Ovary (tissue), 9 donors: Measurements from ENCODE around the gene MEMO1. TPM values are rescaled to one million over a fixed set of nuclear protein-coding genes. Genes with fewer than 3 reads are reported as not detected.

Experiments
- DNase-seq, 5 donors: peaks; one replicate each; pipeline ENCODE4 v3.0.0-alpha.2; 2019 to 2020
- H3K27ac ChIP-seq, 2 donors: fragments of 200-600 bp; one replicate each; pipeline versions ENCODE4 v1.5.1 to v1.8.0; 2019 to 2022
- H3K27me3 ChIP-seq: fragments of 200-600 bp; one replicate; pipeline ENCODE4 v1.8.0; 2022
- H3K36me3 ChIP-seq: fragments of 200-600 bp; sonication (generic); one replicate; pipeline ENCODE4 v1.5.1; 2019
- H3K4me1 ChIP-seq: one replicate; pipeline ENCODE4 v1.8.1; 2013; ENCODE audit warnings: mild to moderate bottlenecking, moderate library complexity; ENCODE audit not compliant: insufficient read depth
- H3K4me3 ChIP-seq: fragments of 200-600 bp; sonication (generic); one replicate; pipeline ENCODE4 v1.5.1; 2017
- H3K9me3 ChIP-seq, 2 donors: fragments of 200-600 bp in 1 of 2; sonication (generic) in 1 of 2; one replicate each; pipeline versions ENCODE4 v1.5.1 to v1.8.1; 2013 to 2019; ENCODE audit warnings: mild to moderate bottlenecking in 1 of 2, moderate library complexity in 1 of 2
- EP300 ChIP-seq: sonication (generic); formaldehyde crosslinking; IDR thresholded peaks from one replicate; pipeline ENCODE4 v1.6.1; 2017; ENCODE audit warnings: antibody characterized with exemption
- POLR2A ChIP-seq: fragments of 450-650 bp; IDR thresholded peaks from one replicate; pipeline ENCODE4 v1.6.1; 2017; ENCODE audit warnings: antibody characterized with exemption, mild to moderate bottlenecking, moderate library complexity
- WGBS, 3 donors: extraction: QIAGEN DNeasy Blood & Tissue Kit in 1 of 3; methylation state at CpG; one replicate each; pipeline versions ENCODE4 v1.1.5 to v1.1.7; 2013 to 2017; 5-methylcytosine and 5-hydroxymethylcytosine counted together
- intact Hi-C, 4 donors: fragments of 100-400 bp; cut with DNase I; formaldehyde crosslinking; loops; one replicate each; pipeline versions ENCODE4 v1.11.0 to v1.15.1; 2022 to 2023
- polyA plus RNA-seq, 2 donors: library from polyadenylated mRNA; stranded (reverse); fragments of 200-250 nt in 1 of 2; fragments of 350-450 nt in 1 of 2; fragmentation: Illumina TruSeq in 1 of 2; extraction: RNeasy Lipid Tissue Mini Kit (QIAGEN cat#74804) in 1 of 2; gene quantifications; one replicate each; pipeline ENCODE4 v1.2.3, GENCODE V29; 2013 to 2014
- total RNA-seq, 7 donors: library from RNA; depleted of rRNA in 2 of 7; stranded (reverse); fragments of >200 nt in 2 of 7; fragmentation: NEBNext Ultra II Directional in 3 of 7; extraction: Animal tissue kit (Norgen Biotek cat#: 25700) in 3 of 7; gene quantifications; one replicate each; pipeline versions ENCODE4 v1.1.0 to v1.2.4, GENCODE V29; 2016 to 2023
- TF ChIP-seq, protein P1 (sequence below), 3 donors: fragments of 450-650 bp in 2 of 3; fragments of 200-600 bp in 1 of 3; IDR thresholded peaks; one replicate each; pipeline versions ENCODE4 v1.5.1 to v1.8.0; 2016 to 2022; ENCODE audit warnings: antibody characterized with exemption in 3 of 3, mild to moderate bottlenecking in 1 of 3
- donor health status: DM: no; HTN: no; CAD: no; lungs with moderate emphysema.
- donor health status: DM: no; HTN: no; CAD: no.
- donor health status: Bipolar disorder and iron deficiency.
- donor health status: DM: yes; HTN: yes; CAD: no.
- donor health status: DM: no; HTN: no; CAD: no.
- donor health status: DM: yes; HTN: yes; CAD: no.

MEMO1 gene
- total and polyA plus RNA-seq, 9 donors = 19.0 to 41.3 (median 28.9) TPM

GRCh38 chr2:31925517-31925916 is 85.3 kb downstream of the MEMO1 start:
- H3K9me3 ChIP-seq = no peaks in the 10 kb centered on the region
- no peaks in the 10 kb centered on the region for H3K27me3 ChIP-seq
- no peak overlapping the region for H3K4me3 ChIP-seq
- TF ChIP-seq, protein P1, sequence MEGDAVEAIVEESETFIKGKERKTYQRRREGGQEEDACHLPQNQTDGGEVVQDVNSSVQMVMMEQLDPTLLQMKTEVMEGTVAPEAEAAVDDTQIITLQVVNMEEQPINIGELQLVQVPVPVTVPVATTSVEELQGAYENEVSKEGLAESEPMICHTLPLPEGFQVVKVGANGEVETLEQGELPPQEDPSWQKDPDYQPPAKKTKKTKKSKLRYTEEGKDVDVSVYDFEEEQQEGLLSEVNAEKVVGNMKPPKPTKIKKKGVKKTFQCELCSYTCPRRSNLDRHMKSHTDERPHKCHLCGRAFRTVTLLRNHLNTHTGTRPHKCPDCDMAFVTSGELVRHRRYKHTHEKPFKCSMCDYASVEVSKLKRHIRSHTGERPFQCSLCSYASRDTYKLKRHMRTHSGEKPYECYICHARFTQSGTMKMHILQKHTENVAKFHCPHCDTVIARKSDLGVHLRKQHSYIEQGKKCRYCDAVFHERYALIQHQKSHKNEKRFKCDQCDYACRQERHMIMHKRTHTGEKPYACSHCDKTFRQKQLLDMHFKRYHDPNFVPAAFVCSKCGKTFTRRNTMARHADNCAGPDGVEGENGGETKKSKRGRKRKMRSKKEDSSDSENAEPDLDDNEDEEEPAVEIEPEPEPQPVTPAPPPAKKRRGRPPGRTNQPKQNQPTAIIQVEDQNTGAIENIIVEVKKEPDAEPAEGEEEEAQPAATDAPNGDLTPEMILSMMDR (IDR thresholded peaks at IDR 0.05) = no peak
- TF ChIP-seq EP300 (no peak), POLR2A (no peak)
- no peak overlapping the region for H3K27ac ChIP-seq
- intact Hi-C loops = no loop called here
- WGBS, 3 donors = 97 to 98% (median 97%) methylated on average over 2 of the region's 2 CpGs
- no peak for DNase-seq
- no peaks in the 10 kb centered on the region for H3K36me3 ChIP-seq
- H3K4me1 ChIP-seq = no peaks in the 10 kb centered on the region

- intact Hi-C loops = no loop called here
- no peak for DNase-seq
- Histone ChIP-seq H3K27ac (no peak overlapping the region), H3K4me3 (no peak overlapping the region), H3K27me3 (no peaks in the 10 kb centered on the region), H3K36me3 (no peaks in the 10 kb centered on the region), H3K9me3 (no peaks in the 10 kb centered on the region), H3K4me1 (no peaks in the 10 kb centered on the region)
- TF ChIP-seq EP300 (no peak), POLR2A (no peak)
- TF ChIP-seq, protein P1 (IDR thresholded peaks at IDR 0.05) = no peak
Observed at GRCh38 chr2:31923662-31924061, 87.1 kb downstream of the MEMO1 start.

- TF ChIP-seq, protein P1 (IDR thresholded peaks at IDR 0.05) = no peak
- no peak for TF ChIP-seq POLR2A
- TF ChIP-seq EP300 = no peak
- WGBS, 3 donors = 93 to 95% (median 95%) methylated on average over 9 of the region's 9 CpGs
- H3K9me3 ChIP-seq = no peaks in the 10 kb centered on the region
- H3K27me3 ChIP-seq = no peaks in the 10 kb centered on the region
- H3K27ac ChIP-seq = no peak overlapping the region
- no peaks in the 10 kb centered on the region for H3K36me3 ChIP-seq
- H3K4me1 ChIP-seq = no peaks in the 10 kb centered on the region
- H3K4me3 ChIP-seq = no peak overlapping the region
- intact Hi-C loops = no loop called here
- no peak for DNase-seq
Observed at GRCh38 chr2:31922542-31923408, 88.0 kb downstream of the MEMO1 start.

DNA sequence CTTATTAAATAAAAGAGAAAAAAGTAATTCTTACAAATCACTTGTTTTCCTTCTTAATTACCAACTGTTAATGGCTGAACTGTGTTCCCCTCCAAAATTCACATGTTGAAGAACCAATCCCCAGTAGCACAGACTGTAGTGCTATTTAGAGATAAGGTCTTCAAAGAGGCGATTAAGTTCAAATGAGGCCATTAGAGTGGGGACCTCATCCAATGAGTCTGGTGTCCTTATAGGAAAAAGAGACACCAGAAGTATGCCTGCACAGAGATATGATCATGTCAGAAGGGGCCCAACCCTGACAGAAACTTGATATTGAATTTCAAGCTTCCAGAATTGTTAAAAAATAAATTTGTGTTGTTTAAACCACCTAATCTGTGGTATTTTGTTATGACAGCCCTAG is 89.8 kb downstream of the MEMO1 start:
- no peaks in the 10 kb centered on the region for H3K36me3 ChIP-seq
- 90 to 96% (median 94%) methylated on average over 1 of the region's 1 CpG for WGBS, 3 donors
- no peak overlapping the region for H3K4me3 ChIP-seq
- DNase-seq = no peak
- H3K9me3 ChIP-seq = no peaks in the 10 kb centered on the region
- TF ChIP-seq EP300 = no peak
- TF ChIP-seq, protein P1 (IDR thresholded peaks at IDR 0.05) = no peak
- TF ChIP-seq POLR2A = no peak
- H3K4me1 ChIP-seq = no peaks in the 10 kb centered on the region
- H3K27ac ChIP-seq = no peak overlapping the region
- intact Hi-C loops = no loop called here
- no peaks in the 10 kb centered on the region for H3K27me3 ChIP-seq
